Activated T-cell treated with anti-CD3 and anti-CD28 coated beads for 24 hours (primary cell): ENCODE measurements around the gene SGMS1.

Experiments
- DNase-seq: peaks from one replicate; pipeline ENCODE4 v3.0.0-alpha.2; 2020; ENCODE audit warnings: low read depth

SGMS1 gene

GRCh38 chr10:50334273-50334672 lies 289.5 kb downstream of the SGMS1 start:
- DNase-seq, result no peak

- no peak for DNase-seq
Observed at GRCh38 chr10:50333872-50334271, 289.9 kb downstream of the SGMS1 start.

GRCh38 chr10:50332108-50332842 lies 291.5 kb downstream of the SGMS1 start:
- DNase-seq, result no peak

GRCh38 chr10:50331486-50331885 lies 292.3 kb downstream of the SGMS1 start:
- DNase-seq, result no peak

- no peak for DNase-seq
Observed at GRCh38 chr10:50326757-50327701, 296.7 kb downstream of the SGMS1 start.

GRCh38 chr10:50326172-50326555 lies 297.6 kb downstream of the SGMS1 start:
- DNase-seq, result no peak

- DNase-seq, result no peak
Observed at GRCh38 chr10:50325449-50326171, 298.1 kb downstream of the SGMS1 start.

GRCh38 chr10:50324680-50325393 lies 298.9 kb downstream of the SGMS1 start:
- DNase-seq, result no peak

GRCh38 chr10:50324046-50324445 lies 299.7 kb downstream of the SGMS1 start:
- DNase-seq, result no peak

GRCh38 chr10:50322077-50322476 lies 301.7 kb downstream of the SGMS1 start:
- no peak for DNase-seq

- DNase-seq, result no peak
Observed at GRCh38 chr10:50318129-50318528, 305.6 kb downstream of the SGMS1 start.

GRCh38 chr10:50316695-50317648 lies 306.8 kb downstream of the SGMS1 start:
- DNase-seq, result no peak

- DNase-seq, result no peak
Observed at GRCh38 chr10:50316174-50316573, 307.6 kb downstream of the SGMS1 start.

- no peak for DNase-seq
Observed at GRCh38 chr10:50315424-50315823, 308.3 kb downstream of the SGMS1 start.

GRCh38 chr10:50314169-50315071 lies 309.3 kb downstream of the SGMS1 start:
- no peak for DNase-seq

GRCh38 chr10:50312464-50313437 lies 311.0 kb downstream of the SGMS1 start:
- no peak for DNase-seq

GRCh38 chr10:50310560-50311174 lies 313.1 kb downstream of the SGMS1 start:
- no peak for DNase-seq

- no peak for DNase-seq
Observed at GRCh38 chr10:50309342-50309741, 314.4 kb downstream of the SGMS1 start.
